ENCODE results near the gene TBC1D22A.

DNA sequence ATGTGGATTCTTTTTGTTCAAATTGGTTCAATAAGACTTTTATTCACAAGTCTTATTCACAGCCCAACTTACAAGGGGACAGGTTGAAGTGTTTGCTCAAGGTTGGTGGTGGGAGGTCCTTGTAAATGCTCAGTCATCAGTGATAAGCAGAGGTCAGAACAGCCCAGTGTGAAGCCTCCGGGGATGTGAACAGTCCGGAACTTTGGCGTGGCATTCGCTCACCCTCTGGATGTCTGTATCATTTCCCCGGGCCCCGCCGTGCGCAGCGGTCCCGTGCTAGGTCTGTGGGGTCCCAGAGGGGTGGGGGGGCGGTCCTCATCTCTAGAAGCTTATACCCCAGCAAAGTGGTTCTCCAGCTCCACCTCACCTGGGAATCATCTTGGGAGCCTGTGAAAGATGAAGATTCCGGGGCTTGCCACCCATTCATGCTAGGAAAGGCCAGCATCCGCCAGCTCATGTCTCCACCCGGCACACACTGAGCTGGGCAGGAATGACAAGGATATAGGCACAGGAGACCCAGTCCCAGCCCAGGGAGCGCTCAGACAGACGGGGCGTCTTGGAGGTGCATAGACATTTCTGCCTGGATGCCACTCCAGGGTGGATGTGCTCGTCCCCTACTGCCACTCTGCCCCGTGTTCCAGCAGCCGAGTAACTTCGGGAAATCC, 327.5 kb downstream of the TBC1D22A start:
- TF ChIP-seq, protein P1, sequence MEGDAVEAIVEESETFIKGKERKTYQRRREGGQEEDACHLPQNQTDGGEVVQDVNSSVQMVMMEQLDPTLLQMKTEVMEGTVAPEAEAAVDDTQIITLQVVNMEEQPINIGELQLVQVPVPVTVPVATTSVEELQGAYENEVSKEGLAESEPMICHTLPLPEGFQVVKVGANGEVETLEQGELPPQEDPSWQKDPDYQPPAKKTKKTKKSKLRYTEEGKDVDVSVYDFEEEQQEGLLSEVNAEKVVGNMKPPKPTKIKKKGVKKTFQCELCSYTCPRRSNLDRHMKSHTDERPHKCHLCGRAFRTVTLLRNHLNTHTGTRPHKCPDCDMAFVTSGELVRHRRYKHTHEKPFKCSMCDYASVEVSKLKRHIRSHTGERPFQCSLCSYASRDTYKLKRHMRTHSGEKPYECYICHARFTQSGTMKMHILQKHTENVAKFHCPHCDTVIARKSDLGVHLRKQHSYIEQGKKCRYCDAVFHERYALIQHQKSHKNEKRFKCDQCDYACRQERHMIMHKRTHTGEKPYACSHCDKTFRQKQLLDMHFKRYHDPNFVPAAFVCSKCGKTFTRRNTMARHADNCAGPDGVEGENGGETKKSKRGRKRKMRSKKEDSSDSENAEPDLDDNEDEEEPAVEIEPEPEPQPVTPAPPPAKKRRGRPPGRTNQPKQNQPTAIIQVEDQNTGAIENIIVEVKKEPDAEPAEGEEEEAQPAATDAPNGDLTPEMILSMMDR (conservative IDR thresholded peaks at IDR 0.05; ENCODE audit: low read depth in 2 of 2), result no peak
- TF ChIP-seq POLR2AphosphoS5 (IDR thresholded peaks at IDR 0.05; ENCODE audit: low read depth), result no peak
- no peak for TF ChIP-seq EZH2 (IDR thresholded peaks at IDR 0.05; ENCODE audit: low read depth, unreplicated experiment)
- no peak for TF ChIP-seq JUNB (IDR thresholded peaks at IDR 0.05; ENCODE audit: unreplicated experiment)
